ENCODE data around the gene ASPDH. TPM values are rescaled to one million over a fixed set of nuclear protein-coding genes. Genes with fewer than 3 reads are reported as not detected.

The ASPDH gene
- total RNA-seq, 1 donor from 2014 or later: not detected

DNA sequence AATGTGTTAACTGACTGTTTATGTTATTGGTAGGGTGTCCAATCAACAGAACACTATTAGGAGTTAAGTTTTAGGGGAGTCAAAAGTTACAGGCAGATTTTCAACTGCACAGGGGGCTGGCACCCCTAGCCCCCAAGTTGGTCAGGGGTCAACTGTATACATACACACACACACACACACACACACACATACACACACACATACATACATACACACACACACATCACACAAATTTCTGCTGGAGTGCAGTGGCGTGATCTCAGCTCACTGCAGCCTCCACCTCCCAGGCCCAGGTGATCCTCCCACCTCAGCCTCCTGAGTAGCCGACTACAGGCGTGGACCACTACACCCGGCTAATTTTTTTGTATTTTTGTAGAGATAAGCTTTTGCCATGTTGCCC lies 44.3 kb upstream of the ASPDH start:
- Mint-ChIP-seq H3K4me3 (ENCODE audit: low read depth) (no peak overlapping the region), H3K27me3 (peaks cover 55% of the 10 kb centered on the region), H3K27ac (no peak overlapping the region), H3K36me3 (ENCODE audit: insufficient read depth) (no peaks in the 10 kb centered on the region), H3K4me1 (ENCODE audit: low read depth) (peaks cover 6% of the 10 kb centered on the region), H3K9me3 (ENCODE audit: low read depth) (no peaks in the 10 kb centered on the region)
- TF ChIP-seq, protein P1, sequence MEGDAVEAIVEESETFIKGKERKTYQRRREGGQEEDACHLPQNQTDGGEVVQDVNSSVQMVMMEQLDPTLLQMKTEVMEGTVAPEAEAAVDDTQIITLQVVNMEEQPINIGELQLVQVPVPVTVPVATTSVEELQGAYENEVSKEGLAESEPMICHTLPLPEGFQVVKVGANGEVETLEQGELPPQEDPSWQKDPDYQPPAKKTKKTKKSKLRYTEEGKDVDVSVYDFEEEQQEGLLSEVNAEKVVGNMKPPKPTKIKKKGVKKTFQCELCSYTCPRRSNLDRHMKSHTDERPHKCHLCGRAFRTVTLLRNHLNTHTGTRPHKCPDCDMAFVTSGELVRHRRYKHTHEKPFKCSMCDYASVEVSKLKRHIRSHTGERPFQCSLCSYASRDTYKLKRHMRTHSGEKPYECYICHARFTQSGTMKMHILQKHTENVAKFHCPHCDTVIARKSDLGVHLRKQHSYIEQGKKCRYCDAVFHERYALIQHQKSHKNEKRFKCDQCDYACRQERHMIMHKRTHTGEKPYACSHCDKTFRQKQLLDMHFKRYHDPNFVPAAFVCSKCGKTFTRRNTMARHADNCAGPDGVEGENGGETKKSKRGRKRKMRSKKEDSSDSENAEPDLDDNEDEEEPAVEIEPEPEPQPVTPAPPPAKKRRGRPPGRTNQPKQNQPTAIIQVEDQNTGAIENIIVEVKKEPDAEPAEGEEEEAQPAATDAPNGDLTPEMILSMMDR (IDR thresholded peaks at IDR 0.05; ENCODE audit: unreplicated experiment): no peak
- no peak for DNase-seq (ENCODE audit: low spot score, unreplicated experiment)

- H3K4me1 Mint-ChIP-seq (ENCODE audit: low read depth): peaks cover 6% of the 10 kb centered on the region
- H3K4me3 Mint-ChIP-seq (ENCODE audit: low read depth): peak overlapping the region; percentile 74
- peaks cover 59% of the 10 kb centered on the region for H3K27me3 Mint-ChIP-seq
- TF ChIP-seq, protein P1 (IDR thresholded peaks at IDR 0.05; ENCODE audit: unreplicated experiment): no peak
- DNase-seq (ENCODE audit: low spot score, unreplicated experiment): no peak
- no peaks in the 10 kb centered on the region for H3K9me3 Mint-ChIP-seq (ENCODE audit: low read depth)
- no peaks in the 10 kb centered on the region for H3K36me3 Mint-ChIP-seq (ENCODE audit: insufficient read depth)
- no peak overlapping the region for H3K27ac Mint-ChIP-seq
Observed at GRCh38 chr19:50557009-50557613, 43.4 kb upstream of the ASPDH start.

GRCh38 chr19:50556282-50557008 lies 42.7 kb upstream of the ASPDH start:
- peaks cover 64% of the 10 kb centered on the region for H3K27me3 Mint-ChIP-seq
- no peak overlapping the region for H3K27ac Mint-ChIP-seq
- no peaks in the 10 kb centered on the region for H3K36me3 Mint-ChIP-seq (ENCODE audit: insufficient read depth)
- H3K4me1 Mint-ChIP-seq (ENCODE audit: low read depth): peaks cover 8% of the 10 kb centered on the region
- no peaks in the 10 kb centered on the region for H3K9me3 Mint-ChIP-seq (ENCODE audit: low read depth)
- TF ChIP-seq, protein P1 (IDR thresholded peaks at IDR 0.05; ENCODE audit: unreplicated experiment): peak; percentile 89
- H3K4me3 Mint-ChIP-seq (ENCODE audit: low read depth): peak overlapping the region; percentile 74
- peak; percentile 93 for DNase-seq (ENCODE audit: low spot score, unreplicated experiment)

- no peak for DNase-seq (ENCODE audit: low spot score, unreplicated experiment)
- H3K4me1 Mint-ChIP-seq (ENCODE audit: low read depth): peaks cover 8% of the 10 kb centered on the region
- H3K4me3 Mint-ChIP-seq (ENCODE audit: low read depth): peak overlapping the region; percentile 74
- no peaks in the 10 kb centered on the region for H3K36me3 Mint-ChIP-seq (ENCODE audit: insufficient read depth)
- peaks cover 63% of the 10 kb centered on the region for H3K27me3 Mint-ChIP-seq
- no peak overlapping the region for H3K27ac Mint-ChIP-seq
- no peaks in the 10 kb centered on the region for H3K9me3 Mint-ChIP-seq (ENCODE audit: low read depth)
- TF ChIP-seq, protein P1 (IDR thresholded peaks at IDR 0.05; ENCODE audit: unreplicated experiment): no peak
Observed at GRCh38 chr19:50555450-50556281, 42.0 kb upstream of the ASPDH start.

DNA sequence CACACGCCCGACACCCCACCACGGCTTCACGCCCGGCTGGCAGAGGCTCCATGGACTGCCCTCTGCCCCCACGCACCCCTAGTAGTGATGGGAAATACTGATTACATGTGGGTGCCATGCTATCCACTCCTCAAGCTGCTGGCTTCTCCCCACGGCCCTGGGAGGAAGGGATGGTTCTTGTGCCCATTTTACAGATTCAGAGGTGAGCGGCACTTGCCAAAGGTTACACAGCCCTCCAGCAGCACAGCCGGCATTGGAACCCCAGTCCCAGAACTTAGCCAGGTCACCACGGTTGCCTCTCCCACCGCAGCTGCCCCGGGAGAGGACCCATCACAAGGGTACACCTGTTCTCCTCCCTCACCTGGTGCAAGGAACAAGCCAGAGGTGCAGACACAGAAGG lies 41.3 kb upstream of the ASPDH start:
- DNase-seq (ENCODE audit: low spot score, unreplicated experiment): no peak
- TF ChIP-seq, protein P1 (IDR thresholded peaks at IDR 0.05; ENCODE audit: unreplicated experiment): no peak
- no peaks in the 10 kb centered on the region for H3K9me3 Mint-ChIP-seq (ENCODE audit: low read depth)
- H3K4me3 Mint-ChIP-seq (ENCODE audit: low read depth): no peak overlapping the region
- H3K27ac Mint-ChIP-seq: no peak overlapping the region
- peaks cover 65% of the 10 kb centered on the region for H3K27me3 Mint-ChIP-seq
- H3K4me1 Mint-ChIP-seq (ENCODE audit: low read depth): peaks cover 8% of the 10 kb centered on the region
- H3K36me3 Mint-ChIP-seq (ENCODE audit: insufficient read depth): no peaks in the 10 kb centered on the region

Measured in progenitor cell of endocrine pancreas (in vitro differentiated cells).